CD14-positive monocyte (primary cell): ENCODE results near the gene GNAT2. TPM values are rescaled to one million over a fixed set of nuclear protein-coding genes. Genes with fewer than 3 reads are reported as not detected.

Experiments used
- DNase-seq, 3 donors: peaks; one replicate each; pipeline ENCODE4 v3.0.0-alpha.2; 2011 to 2022
- H2AFZ ChIP-seq: 2 replicates; pipeline ENCODE4 v1.6.0; 2012; ENCODE audit warnings: mild to moderate bottlenecking, low read depth, low read length, inconsistent platforms; ENCODE audit not compliant: insufficient read depth, poor library complexity, severe bottlenecking
- H3K27ac ChIP-seq, 2 donors: 1 replicate in 1 of 2; 2 replicates in 1 of 2; pipeline ENCODE4 v1.5.1; 2012 to 2013; ENCODE audit warnings: low read length in 2 of 2, control low read depth in 1 of 2, inconsistent platforms in 1 of 2, low read depth in 1 of 2, mild to moderate bottlenecking in 1 of 2
- H3K27me3 ChIP-seq, 2 donors: one replicate each; pipeline versions ENCODE4 v1.6.0 to v1.6.1; 2011 to 2013; ENCODE audit warnings: low read length in 2 of 2; ENCODE audit not compliant: control insufficient read depth in 2 of 2, insufficient read depth in 2 of 2
- H3K36me3 ChIP-seq, 2 donors: replicated peaks in 1 of 2; 1 replicate in 1 of 2; 2 replicates in 1 of 2; pipeline versions ENCODE4 v1.5.1 to v1.6.1; 2012 to 2013; ENCODE audit warnings: low read length in 2 of 2, control low read depth in 1 of 2, inconsistent platforms in 1 of 2, mild to moderate bottlenecking in 1 of 2; ENCODE audit not compliant: insufficient read depth in 2 of 2, control insufficient read depth in 1 of 2
- H3K4me1 ChIP-seq, 2 donors: 1 replicate in 1 of 2; 2 replicates in 1 of 2; pipeline versions ENCODE4 v1.5.1 to v1.6.1; 2012 to 2013; ENCODE audit warnings: low read length in 2 of 2, control low read depth in 1 of 2, inconsistent platforms in 1 of 2, mild to moderate bottlenecking in 1 of 2, moderate library complexity in 1 of 2; ENCODE audit not compliant: insufficient read depth in 2 of 2, control insufficient read depth in 1 of 2
- H3K4me2 ChIP-seq: replicated peaks from 2 replicates; pipeline ENCODE3; 2012; ENCODE audit warnings: low read length, moderate library complexity, mild to moderate bottlenecking; ENCODE audit not compliant: poor library complexity, severe bottlenecking; ENCODE audit errors: extremely low read depth
- H3K4me3 ChIP-seq, 3 experiments: fragments of 200-600 bp in 1 of 3; sonication (generic) in 1 of 3; replicated peaks in 1 of 3; 1 replicate in 2 of 3; 2 replicates in 1 of 3; pipeline ENCODE4 v1.5.1; 2011 to 2013; ENCODE audit warnings: low read length in 3 of 3, mild to moderate bottlenecking in 3 of 3, control low read depth in 2 of 3, low read depth in 2 of 3, inconsistent platforms in 1 of 3, moderate library complexity in 1 of 3
- H3K79me2 ChIP-seq: 2 replicates; pipeline ENCODE4 v1.6.0; 2012; ENCODE audit warnings: mild to moderate bottlenecking, control low read depth, inconsistent platforms, low read length, moderate library complexity; ENCODE audit not compliant: insufficient read depth
- H3K9ac ChIP-seq: 2 replicates; pipeline ENCODE4 v1.6.0; 2017; ENCODE audit warnings: low read length, mild to moderate bottlenecking; ENCODE audit not compliant: insufficient read depth, poor library complexity, severe bottlenecking
- H3K9me3 ChIP-seq, 2 donors: replicated peaks in 1 of 2; 1 replicate in 1 of 2; 2 replicates in 1 of 2; pipeline versions ENCODE4 v1.5.1 to v1.6.1; 2012 to 2013; ENCODE audit warnings: low read length in 2 of 2, control low read depth in 1 of 2; ENCODE audit not compliant: control insufficient read depth in 1 of 2, insufficient read depth in 1 of 2
- H4K20me1 ChIP-seq: 2 replicates; pipeline ENCODE4 v1.6.0; 2012; ENCODE audit warnings: mild to moderate bottlenecking, low read length, control low read depth, moderate library complexity; ENCODE audit not compliant: insufficient read depth
- H3K27ac Mint-ChIP-seq, 7 donors: one replicate each; pipeline ENCODE4 v1.8.0; 2020; ENCODE audit warnings: mild to moderate bottlenecking in 7 of 7, mixed read lengths in 7 of 7, moderate library complexity in 6 of 7, inconsistent platforms in 2 of 7
- H3K27me3 Mint-ChIP-seq, 3 donors: one replicate each; pipeline ENCODE4 v1.8.0; 2021 to 2022; ENCODE audit warnings: low read depth in 3 of 3, mild to moderate bottlenecking in 3 of 3, mixed read lengths in 3 of 3, moderate library complexity in 3 of 3, inconsistent platforms in 1 of 3
- H3K36me3 Mint-ChIP-seq, 2 donors: one replicate each; pipeline ENCODE4 v1.8.0; 2020; ENCODE audit warnings: mixed read lengths in 2 of 2, inconsistent platforms in 1 of 2, mild to moderate bottlenecking in 1 of 2
- H3K4me1 Mint-ChIP-seq: one replicate; pipeline ENCODE4 v1.8.0; 2020; ENCODE audit warnings: mild to moderate bottlenecking, mixed read lengths
- H3K4me3 Mint-ChIP-seq, 2 donors: one replicate each; pipeline ENCODE4 v1.8.0; 2020; ENCODE audit warnings: mild to moderate bottlenecking in 2 of 2, mixed read lengths in 2 of 2, moderate library complexity in 1 of 2
- H3K9me3 Mint-ChIP-seq, 7 donors: one replicate each; pipeline ENCODE4 v1.8.0; 2020 to 2022; ENCODE audit warnings: mixed read lengths in 7 of 7, mild to moderate bottlenecking in 6 of 7, moderate library complexity in 6 of 7, inconsistent platforms in 2 of 7
- CTCF ChIP-seq: fragments of 200-600 bp; IDR thresholded peaks from one replicate; pipeline ENCODE4 v1.8.0; 2022; ENCODE audit warnings: antibody characterized with exemption, mild to moderate bottlenecking
- WGBS: methylation state at CpG from one replicate; pipeline ENCODE4 v1.1.5; 2013; ENCODE audit warnings: missing lambda C conversion rate; ENCODE audit not compliant: insufficient coverage; 5-methylcytosine and 5-hydroxymethylcytosine counted together
- intact Hi-C, 2 donors: fragments of 100-400 bp; cut with micrococcal nuclease; formaldehyde crosslinking; loops; one replicate each; pipeline versions ENCODE4 v1.15.0 to v1.15.1; 2023
- polyA plus RNA-seq, 3 donors: library from polyadenylated mRNA; depleted of rRNA in 1 of 3; unstranded in 2 of 3; stranded (reverse) in 1 of 3; fragments of 300-500 nt in 2 of 3; fragments of >200 nt in 1 of 3; fragmentation: Illumina TruSeq in 2 of 3; gene quantifications; 1 replicate in 2 of 3; 2 replicates in 1 of 3; pipeline ENCODE4 v1.2.3, GENCODE V29; 2012 to 2021

The GNAT2 gene
- polyA plus RNA-seq, 3 donors, result 0.05 TPM; not detected in 2

DNA sequence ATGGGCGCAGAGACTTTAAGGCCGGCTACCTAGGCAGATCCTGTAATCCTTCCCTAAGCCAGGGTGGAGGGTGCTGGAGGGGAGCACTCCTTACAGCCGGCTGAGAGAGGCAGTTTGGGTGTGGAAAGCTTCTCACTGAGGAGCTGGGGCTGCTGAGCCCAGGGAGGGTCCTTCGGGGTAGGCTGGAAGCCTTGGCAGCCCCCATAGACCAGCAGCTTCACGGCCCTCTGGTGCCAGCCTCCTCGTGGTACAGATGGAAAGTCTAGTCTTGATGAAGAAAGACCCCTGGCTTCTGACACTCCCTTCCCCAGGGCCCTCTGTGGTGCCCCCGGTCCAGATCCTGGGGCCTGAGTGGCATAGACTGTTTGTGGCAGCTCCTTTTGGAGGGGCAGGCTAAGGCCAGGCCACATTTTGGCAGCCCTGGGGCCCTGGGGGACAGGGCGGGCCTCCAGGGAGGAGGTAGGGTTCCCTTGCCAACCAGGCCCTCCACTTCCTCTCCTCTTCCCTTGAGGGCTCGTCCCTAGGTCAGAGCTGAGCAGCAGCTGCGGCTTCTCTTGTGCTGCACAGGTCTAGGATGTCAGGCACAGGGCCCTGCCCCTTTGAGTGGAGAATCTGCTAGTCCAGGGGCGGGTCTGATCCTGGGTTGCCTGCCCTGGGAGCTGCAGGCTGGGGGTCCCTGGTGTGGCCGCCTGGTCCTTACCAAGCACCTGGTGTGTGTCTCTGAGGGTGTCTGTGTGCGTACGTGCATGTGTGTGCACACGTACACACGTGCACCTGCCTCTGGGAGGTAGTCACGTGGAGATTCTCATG, 5.0 kb upstream of the GNAT2 start:
- H3K27ac Mint-ChIP-seq, result peak overlapping the region; percentile 49 to 99 (median 70)
- H3K27me3 Mint-ChIP-seq, result peaks cover 0 to 3% (median 2%) of the 10 kb centered on the region in 3 donors
- Histone ChIP-seq H3K79me2 (peaks cover 59% of the 10 kb centered on the region), H3K9ac (peak overlapping the region; percentile 51), H3K36me3 (peaks cover 41 to 44% of the 10 kb centered on the region in 2 donors), H4K20me1 (peaks cover 86% of the 10 kb centered on the region), H3K27ac (peak overlapping the region; percentile 30 to 41), H3K27me3 (no peaks in the 10 kb centered on the region), H2AFZ (no peak overlapping the region), H3K9me3 (no peaks in the 10 kb centered on the region), H3K4me3 (peak overlapping the region in 2 of 3 experiments; percentile 13 to 96), H3K4me1 (peaks cover 36 to 41% of the 10 kb centered on the region in 2 donors), H3K4me2 (peak overlapping the region; percentile 97)
- intact Hi-C loops, result loop anchor here in 1 of 2 donors (5.0 kb wide), 1 partner anchor 77 kb away; the partner anchor contains the start of gene GNAI3
- peak overlapping the region; percentile 92 to 97 for H3K4me3 Mint-ChIP-seq
- H3K36me3 Mint-ChIP-seq, result peaks cover 48 to 65% of the 10 kb centered on the region in 2 donors
- no peak for TF ChIP-seq CTCF
- peaks cover 0 to 2% (median 0%) of the 10 kb centered on the region in 7 donors for H3K9me3 Mint-ChIP-seq
- peaks cover 40% of the 10 kb centered on the region for H3K4me1 Mint-ChIP-seq
- 43% methylated on average over 13 of the region's 17 CpGs for WGBS
- peak in 1 of 3 donors; percentile 13 for DNase-seq

GRCh38 chr1:109623601-109624161, 4.3 kb upstream of the GNAT2 start:
- Histone ChIP-seq H3K4me1 (peaks cover 44 to 49% of the 10 kb centered on the region in 2 donors), H3K9me3 (no peaks in the 10 kb centered on the region), H2AFZ (no peak overlapping the region), H3K4me2 (peak overlapping the region; percentile 97), H3K79me2 (peaks cover 59% of the 10 kb centered on the region), H3K36me3 (peaks cover 33 to 37% of the 10 kb centered on the region in 2 donors), H4K20me1 (peaks cover 79% of the 10 kb centered on the region), H3K4me3 (peak overlapping the region in 2 of 3 experiments; percentile 13 to 96), H3K27me3 (no peaks in the 10 kb centered on the region), H3K9ac (peak overlapping the region; percentile 51), H3K27ac (peak overlapping the region; percentile 30 to 41)
- WGBS, result 20% methylated on average over 7 of the region's 11 CpGs
- TF ChIP-seq CTCF, result no peak
- peak in 1 of 3 donors; percentile 7 for DNase-seq
- Mint-ChIP-seq H3K4me3 (peak overlapping the region; percentile 92 to 97), H3K9me3 (peaks cover 0 to 2% (median 0%) of the 10 kb centered on the region in 7 donors), H3K27me3 (peaks cover 0 to 3% (median 2%) of the 10 kb centered on the region in 3 donors), H3K27ac (peak overlapping the region; percentile 45 to 100 (median 89)), H3K36me3 (peaks cover 41 to 58% of the 10 kb centered on the region in 2 donors), H3K4me1 (peaks cover 46% of the 10 kb centered on the region)
- intact Hi-C loops, result loop anchor here in 1 of 2 donors (5.0 kb wide), 1 partner anchor 76 kb away; the partner anchor contains the start of gene GNAI3
